Upper lobe of right lung (tissue), 1 donor: ENCODE results near the gene SIK3. TPM values are rescaled to one million over a fixed set of nuclear protein-coding genes. Genes with fewer than 3 reads are reported as not detected.
"Not testable (repeated sequence)": the region's sequence is repeated elsewhere in the genome, so short reads cannot be mapped to it uniquely, and the experiment has no call there.

ENCODE experiments used
- ATAC-seq: fragments of 200-7000 bp; cut with Tn5 transposase; one replicate; pipeline ENCODE4 v1.9.1; 2020; ENCODE audit warnings: mild to moderate bottlenecking, moderate library complexity
- DNase-seq: peaks from one replicate; pipeline ENCODE4 v3.0.0-alpha.2; 2020
- H3K27ac ChIP-seq: fragments of 200-600 bp; one replicate; pipeline ENCODE4 v1.8.0; 2022
- H3K27me3 ChIP-seq: fragments of 200-600 bp; one replicate; pipeline ENCODE4 v1.8.0; 2022; ENCODE audit warnings: mild to moderate bottlenecking
- H3K36me3 ChIP-seq: fragments of 200-600 bp; one replicate; pipeline ENCODE4 v1.8.0; 2022
- H3K4me1 ChIP-seq: fragments of 200-600 bp; one replicate; pipeline ENCODE4 v1.8.0; 2022
- H3K4me3 ChIP-seq: fragments of 200-600 bp; one replicate; pipeline ENCODE4 v1.8.0; 2022; ENCODE audit warnings: mild to moderate bottlenecking
- H3K9me3 ChIP-seq: fragments of 200-600 bp; one replicate; pipeline ENCODE4 v1.8.0; 2022
- intact Hi-C: fragments of 100-400 bp; cut with DNase I; formaldehyde crosslinking; loops from one replicate; pipeline ENCODE4 v1.11.0; 2022
- total RNA-seq: library from RNA; stranded (reverse); fragmentation: NEBNext Ultra II Directional; extraction: Animal tissue kit (Norgen Biotek cat#: 25700); gene quantifications from one replicate; pipeline ENCODE4 v1.2.1, GENCODE V29; 2021
- TF ChIP-seq, protein P1 (sequence below): fragments of 200-600 bp; IDR thresholded peaks from one replicate; pipeline ENCODE4 v1.8.0; 2022; ENCODE audit warnings: antibody characterized with exemption
- donor health status: DM: no; HTN: yes; CAD: no; lungs with severe emphysema.

SIK3 gene
- total RNA-seq, 1 donor from 2014 or later = 37.1 TPM

DNA sequence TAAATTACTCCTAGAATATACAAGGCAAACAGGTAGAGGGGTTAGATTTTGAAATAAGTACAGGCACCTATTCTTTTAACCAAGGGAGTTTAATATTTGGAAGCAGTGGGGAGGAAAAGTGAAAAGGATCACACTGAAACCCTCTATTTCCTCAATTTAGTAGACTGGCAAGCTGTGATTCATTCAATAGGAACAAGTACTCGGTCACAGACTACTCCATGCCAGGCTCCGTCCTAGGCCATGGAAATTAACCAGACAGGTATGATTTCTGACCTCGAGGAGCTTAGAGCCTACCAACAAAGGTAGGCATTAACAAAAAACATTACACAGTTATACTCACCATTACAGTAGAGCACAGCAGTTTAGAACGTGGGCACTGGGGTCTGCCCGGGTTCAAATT lies 40.9 kb downstream of the SIK3 start:
- Histone ChIP-seq H3K27ac (no peak overlapping the region), H3K4me3 (no peak overlapping the region), H3K36me3 (no peaks in the 10 kb centered on the region), H3K27me3 (no peaks in the 10 kb centered on the region), H3K9me3 (no peaks in the 10 kb centered on the region), H3K4me1 (peaks cover 8% of the 10 kb centered on the region)
- TF ChIP-seq, protein P1, sequence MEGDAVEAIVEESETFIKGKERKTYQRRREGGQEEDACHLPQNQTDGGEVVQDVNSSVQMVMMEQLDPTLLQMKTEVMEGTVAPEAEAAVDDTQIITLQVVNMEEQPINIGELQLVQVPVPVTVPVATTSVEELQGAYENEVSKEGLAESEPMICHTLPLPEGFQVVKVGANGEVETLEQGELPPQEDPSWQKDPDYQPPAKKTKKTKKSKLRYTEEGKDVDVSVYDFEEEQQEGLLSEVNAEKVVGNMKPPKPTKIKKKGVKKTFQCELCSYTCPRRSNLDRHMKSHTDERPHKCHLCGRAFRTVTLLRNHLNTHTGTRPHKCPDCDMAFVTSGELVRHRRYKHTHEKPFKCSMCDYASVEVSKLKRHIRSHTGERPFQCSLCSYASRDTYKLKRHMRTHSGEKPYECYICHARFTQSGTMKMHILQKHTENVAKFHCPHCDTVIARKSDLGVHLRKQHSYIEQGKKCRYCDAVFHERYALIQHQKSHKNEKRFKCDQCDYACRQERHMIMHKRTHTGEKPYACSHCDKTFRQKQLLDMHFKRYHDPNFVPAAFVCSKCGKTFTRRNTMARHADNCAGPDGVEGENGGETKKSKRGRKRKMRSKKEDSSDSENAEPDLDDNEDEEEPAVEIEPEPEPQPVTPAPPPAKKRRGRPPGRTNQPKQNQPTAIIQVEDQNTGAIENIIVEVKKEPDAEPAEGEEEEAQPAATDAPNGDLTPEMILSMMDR = no peak
- ATAC-seq (no peak), DNase-seq (no peak)
- intact Hi-C loops = no loop called here

DNA sequence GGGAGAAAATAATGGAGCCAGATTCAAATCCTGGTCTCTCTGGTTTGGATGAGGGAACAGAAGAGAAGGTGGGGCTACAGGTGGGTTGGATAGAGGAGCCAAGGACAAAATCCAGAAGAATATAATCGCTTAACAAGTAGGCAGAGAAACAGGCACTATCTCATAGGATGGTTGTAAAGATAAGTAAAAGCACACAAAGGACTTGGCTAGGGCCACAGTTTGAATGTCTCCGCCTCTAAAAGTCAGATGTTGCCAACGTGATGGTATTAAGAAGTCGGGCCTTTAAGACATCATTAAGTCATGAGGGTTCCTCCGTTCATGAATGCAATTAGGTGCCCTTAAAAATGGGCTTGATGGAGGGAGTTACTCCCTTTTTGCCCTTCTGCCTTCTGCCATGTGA lies 42.8 kb downstream of the SIK3 start:
- H3K9me3 ChIP-seq = no peaks in the 10 kb centered on the region
- peaks cover 8% of the 10 kb centered on the region for H3K4me1 ChIP-seq
- no peaks in the 10 kb centered on the region for H3K36me3 ChIP-seq
- no peak overlapping the region for H3K27ac ChIP-seq
- no peak for DNase-seq
- no peak for ATAC-seq
- TF ChIP-seq, protein P1 = no peak
- H3K27me3 ChIP-seq = no peaks in the 10 kb centered on the region
- H3K4me3 ChIP-seq = no peak overlapping the region
- intact Hi-C loops = no loop called here

DNA sequence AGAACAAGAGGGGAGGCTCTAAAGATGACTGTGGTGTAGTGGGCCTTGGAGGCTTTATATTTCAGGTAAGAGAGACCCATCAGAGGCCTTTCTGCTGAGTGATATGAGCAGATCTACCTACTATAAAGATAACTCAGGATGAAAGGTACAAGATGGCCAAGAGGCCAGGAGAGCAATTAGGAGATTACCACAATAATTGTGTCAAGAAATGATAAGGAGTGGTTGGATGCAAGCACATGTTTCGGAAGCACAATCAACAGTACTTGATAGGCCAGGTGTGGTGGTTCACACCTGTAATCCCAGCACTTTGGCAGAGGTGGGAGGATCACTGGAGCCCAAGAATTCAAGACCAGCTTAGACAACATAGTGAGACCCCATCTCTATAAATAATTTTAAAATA lies 43.8 kb downstream of the SIK3 start:
- DNase-seq (no peak), ATAC-seq (no peak)
- Histone ChIP-seq H3K9me3 (no peaks in the 10 kb centered on the region), H3K27ac (no peak overlapping the region), H3K4me3 (no peak overlapping the region), H3K27me3 (no peaks in the 10 kb centered on the region), H3K36me3 (no peaks in the 10 kb centered on the region), H3K4me1 (peaks cover 8% of the 10 kb centered on the region)
- TF ChIP-seq, protein P1 = no peak
- intact Hi-C loops = no loop called here

DNA sequence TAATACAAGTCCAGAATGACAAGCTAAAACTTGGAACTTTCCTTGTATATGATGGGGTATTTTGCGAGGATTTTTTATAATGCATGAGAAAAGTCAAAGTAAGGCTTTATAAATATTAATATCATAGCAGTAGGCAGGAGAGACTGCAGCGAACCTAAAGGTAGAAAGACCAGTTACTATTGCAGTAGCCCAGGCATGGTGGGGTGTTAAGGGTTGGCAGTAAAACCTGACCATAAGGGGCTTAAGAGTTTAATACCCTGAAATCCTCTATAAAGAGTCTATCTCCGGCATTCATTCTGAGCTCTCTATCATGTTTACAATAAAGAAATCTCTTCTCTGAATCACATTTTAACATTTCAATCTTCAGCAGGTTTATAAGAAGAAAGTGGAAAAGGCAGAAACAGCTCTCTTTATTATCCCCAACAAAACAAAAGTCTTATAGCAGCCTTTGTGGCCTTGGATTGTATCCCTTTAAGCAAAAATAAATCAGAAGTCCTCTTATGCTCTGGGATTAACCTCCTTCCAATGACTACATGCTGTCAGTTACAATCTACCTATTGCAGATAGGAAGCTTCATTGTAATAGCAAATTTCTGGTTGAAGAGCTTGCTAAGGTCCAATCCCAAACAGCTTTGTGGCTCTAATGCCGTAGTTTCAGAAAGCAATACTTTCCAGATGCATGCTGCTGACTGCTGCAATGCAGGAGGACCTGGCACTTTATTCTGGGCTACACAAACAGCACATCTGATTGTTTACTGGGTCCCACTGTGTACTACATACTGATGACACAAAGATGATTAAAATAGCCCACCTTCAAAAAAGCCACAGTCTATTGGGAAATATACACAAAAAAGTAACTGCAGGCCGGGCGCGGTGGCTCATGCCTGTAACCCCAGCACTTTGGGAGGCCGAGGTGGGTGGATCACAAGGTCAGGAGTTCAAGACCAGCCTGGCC lies 45.8 kb downstream of the SIK3 start:
- no peak for ATAC-seq
- Histone ChIP-seq H3K36me3 (no peaks in the 10 kb centered on the region), H3K4me3 (no peak overlapping the region), H3K9me3 (no peaks in the 10 kb centered on the region), H3K4me1 (peaks cover under 1% of the 10 kb centered on the region), H3K27ac (no peak overlapping the region), H3K27me3 (no peaks in the 10 kb centered on the region)
- DNase-seq = no peak
- TF ChIP-seq, protein P1 = no peak
- intact Hi-C loops = no loop called here

DNA sequence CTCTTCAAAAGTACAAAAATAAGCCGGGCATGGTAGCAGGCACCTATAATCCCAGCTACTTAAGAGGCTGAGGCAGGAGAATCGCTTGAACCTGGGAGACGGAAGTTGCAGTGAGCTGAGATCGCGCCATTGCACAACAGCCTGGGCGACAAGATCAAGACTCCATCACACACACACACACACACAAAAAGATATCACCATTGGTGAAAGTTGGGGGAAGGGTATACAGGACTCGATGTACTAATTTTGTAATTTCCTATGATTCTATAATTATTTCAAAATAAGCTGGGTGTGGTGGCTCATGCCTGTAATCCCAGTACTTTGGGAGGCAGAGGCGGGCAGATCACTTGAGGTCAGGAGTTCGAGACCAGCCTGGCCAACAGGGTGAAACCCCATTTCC lies 48.1 kb downstream of the SIK3 start:
- H3K27me3 ChIP-seq, H3K9me3 ChIP-seq, DNase-seq, ATAC-seq, H3K27ac ChIP-seq, H3K36me3 ChIP-seq, intact Hi-C loops, H3K4me3 ChIP-seq: not testable (repeated sequence)
- H3K4me1 ChIP-seq = peaks cover 11% of the 10 kb centered on the region

DNA sequence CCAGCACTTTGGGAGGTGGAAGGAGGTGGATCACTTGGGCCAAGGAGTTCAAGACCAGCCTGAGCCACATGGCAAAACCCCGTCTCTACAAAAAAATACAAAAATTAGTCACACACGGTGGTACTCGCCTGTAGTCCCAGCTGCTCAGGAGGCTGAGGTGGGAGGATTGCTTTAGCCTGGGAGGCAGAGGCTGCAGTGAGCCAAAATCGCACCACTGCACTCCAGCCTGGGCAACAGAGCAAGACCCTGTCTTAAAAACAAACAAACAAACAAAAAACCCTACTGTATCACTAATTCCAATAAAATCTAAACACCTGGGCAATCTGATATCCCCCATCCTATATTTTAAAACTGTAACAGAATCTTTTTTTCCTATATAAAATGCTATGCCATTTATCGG lies 51.6 kb downstream of the SIK3 start:
- H3K27me3 ChIP-seq, ATAC-seq, H3K9me3 ChIP-seq, intact Hi-C loops, H3K4me3 ChIP-seq, H3K27ac ChIP-seq, H3K36me3 ChIP-seq, DNase-seq: not testable (repeated sequence)
- peaks cover 25% of the 10 kb centered on the region for H3K4me1 ChIP-seq
